Measurements from ENCODE around the gene SRGAP3. TPM values are rescaled to one million over a fixed set of nuclear protein-coding genes. Genes with fewer than 3 reads are reported as not detected.

The SRGAP3 gene
- total and polyA plus RNA-seq, 10 of the 15 experiments (the other 5 are each of a cell fraction or from before 2014, with no cell fraction given): 0.32 to 1.7 (median 0.99) TPM

DNA sequence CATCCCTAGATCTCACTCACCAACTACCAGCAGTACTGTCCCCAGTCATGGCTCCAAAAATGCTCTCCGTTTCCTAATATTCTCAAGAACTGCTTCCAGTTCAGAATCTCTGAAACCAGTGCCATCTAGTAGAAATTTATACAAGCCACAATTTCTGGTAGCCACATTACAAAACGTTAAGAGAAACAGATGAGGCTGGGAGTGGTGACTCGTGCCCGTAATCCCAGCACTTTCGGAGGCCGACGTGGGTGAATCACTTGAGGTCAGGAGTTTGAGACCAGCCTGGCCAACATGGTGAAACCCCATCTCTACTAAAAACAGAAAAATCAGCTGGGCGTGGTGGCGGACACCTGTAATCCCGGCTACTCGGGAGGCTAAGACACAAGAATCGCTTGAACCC, 207.8 kb downstream of the SRGAP3 start:
- in situ Hi-C loops (cut with MboI) (no loop called here), intact Hi-C loops (cut with micrococcal nuclease; ENCODE audit: unreplicated experiment) (no loop called here)
- Histone ChIP-seq H3K27me3 (replicated peaks in 1 of 2; ENCODE audit: control insufficient read depth in 2 of 2, insufficient read depth in 2 of 2, low read length in 1 of 2) (no peaks in the 10 kb centered on the region; a peak in 1 of 4 replicates), H3K79me2 (ENCODE audit: control insufficient read depth, insufficient read depth, low read length) (no peaks in the 10 kb centered on the region), H3K9me3 (replicated peaks; ENCODE audit: control insufficient read depth, insufficient read depth, low read length) (no peaks in the 10 kb centered on the region; the same call in 2 of the 3 replicates), H4K20me1 (ENCODE audit: control insufficient read depth, insufficient read depth) (no peaks in the 10 kb centered on the region), H3K27ac (ENCODE audit: control insufficient read depth, insufficient read depth) (no peak overlapping the region), H3K36me3 (ENCODE audit: control insufficient read depth in 2 of 2, insufficient read depth in 2 of 2, low read length in 1 of 2) (no peaks in the 10 kb centered on the region), H3K9ac (ENCODE audit: control insufficient read depth, insufficient read depth, low read length) (no peak overlapping the region), H3K4me3 (no peak overlapping the region), H3K4me2 (ENCODE audit: control insufficient read depth, insufficient read depth) (no peak overlapping the region), H2AFZ (ENCODE audit: control insufficient read depth, low read depth, low read length) (no peak overlapping the region), H3K4me1 (ENCODE audit: control insufficient read depth, insufficient read depth, low read length) (no peaks in the 10 kb centered on the region)
- ATAC-seq: no peak
- POLR2A ChIA-PET: no interaction called here
- CTCF ChIA-PET: no interaction called here
- WGBS (ENCODE audit: insufficient coverage, insufficient replicate concordance, low lambda C conversion rate, missing lambda C conversion rate): 73% methylated on average over 12 of the region's 12 CpGs
- no TSS peak for BruUV-seq (replicated peaks)
- SMC1A ChIA-PET (ENCODE audit: uncharacterized antibody, unreplicated experiment): interaction anchor here (1.5 kb wide), 1 partner anchor 24 kb away, joined by 3 read pairs; no protein-coding TSS in a partner anchor
- TF ChIP-seq TCF3 (IDR thresholded peaks at IDR 0.05; ENCODE audit: borderline replicate concordance, insufficient read depth, low read depth, low read length) (no peak), CEBPB (IDR thresholded peaks at IDR 0.05; ENCODE audit: borderline replicate concordance in 1 of 2, low read depth in 2 of 2, low read length in 2 of 2) (no peak), NBN (IDR thresholded peaks at IDR 0.05) (no peak), SPI1 (IDR thresholded peaks at IDR 0.05; ENCODE audit: borderline replicate concordance, insufficient read depth, low read depth, low read length) (no peak), BMI1 (IDR thresholded peaks at IDR 0.05; ENCODE audit: borderline replicate concordance) (no peak)
- TF ChIP-seq, protein P1, sequence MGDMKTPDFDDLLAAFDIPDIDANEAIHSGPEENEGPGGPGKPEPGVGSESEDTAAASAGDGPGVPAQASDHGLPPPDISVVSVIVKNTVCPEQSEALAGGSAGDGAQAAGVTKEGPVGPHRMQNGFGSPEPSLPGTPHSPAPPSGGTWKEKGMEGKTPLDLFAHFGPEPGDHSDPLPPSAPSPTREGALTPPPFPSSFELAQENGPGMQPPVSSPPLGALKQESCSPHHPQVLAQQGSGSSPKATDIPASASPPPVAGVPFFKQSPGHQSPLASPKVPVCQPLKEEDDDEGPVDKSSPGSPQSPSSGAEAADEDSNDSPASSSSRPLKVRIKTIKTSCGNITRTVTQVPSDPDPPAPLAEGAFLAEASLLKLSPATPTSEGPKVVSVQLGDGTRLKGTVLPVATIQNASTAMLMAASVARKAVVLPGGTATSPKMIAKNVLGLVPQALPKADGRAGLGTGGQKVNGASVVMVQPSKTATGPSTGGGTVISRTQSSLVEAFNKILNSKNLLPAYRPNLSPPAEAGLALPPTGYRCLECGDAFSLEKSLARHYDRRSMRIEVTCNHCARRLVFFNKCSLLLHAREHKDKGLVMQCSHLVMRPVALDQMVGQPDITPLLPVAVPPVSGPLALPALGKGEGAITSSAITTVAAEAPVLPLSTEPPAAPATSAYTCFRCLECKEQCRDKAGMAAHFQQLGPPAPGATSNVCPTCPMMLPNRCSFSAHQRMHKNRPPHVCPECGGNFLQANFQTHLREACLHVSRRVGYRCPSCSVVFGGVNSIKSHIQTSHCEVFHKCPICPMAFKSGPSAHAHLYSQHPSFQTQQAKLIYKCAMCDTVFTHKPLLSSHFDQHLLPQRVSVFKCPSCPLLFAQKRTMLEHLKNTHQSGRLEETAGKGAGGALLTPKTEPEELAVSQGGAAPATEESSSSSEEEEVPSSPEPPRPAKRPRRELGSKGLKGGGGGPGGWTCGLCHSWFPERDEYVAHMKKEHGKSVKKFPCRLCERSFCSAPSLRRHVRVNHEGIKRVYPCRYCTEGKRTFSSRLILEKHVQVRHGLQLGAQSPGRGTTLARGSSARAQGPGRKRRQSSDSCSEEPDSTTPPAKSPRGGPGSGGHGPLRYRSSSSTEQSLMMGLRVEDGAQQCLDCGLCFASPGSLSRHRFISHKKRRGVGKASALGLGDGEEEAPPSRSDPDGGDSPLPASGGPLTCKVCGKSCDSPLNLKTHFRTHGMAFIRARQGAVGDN (IDR thresholded peaks at IDR 0.05): no peak
- no peak for FAIRE-seq
- RAD21 ChIA-PET (ENCODE audit: unreplicated experiment): no interaction called here
- no peak for DNase-seq (ENCODE audit: low read depth, low spot score)
